K562 (cell line): ENCODE results near the gene GIMAP7. TPM values are rescaled to one million over a fixed set of nuclear protein-coding genes. Genes with fewer than 3 reads are reported as not detected.

ENCODE experiments used
- ELK1 ChIP-seq: sonication (generic); formaldehyde crosslinking; IDR thresholded peaks from 2 replicates; pipeline ENCODE4 v1.8.1; 2022; ENCODE audit warnings: missing genetic modification reagents
- EP300 ChIP-seq: IDR thresholded peaks from 2 replicates; pipeline ENCODE4 v1.6.1; 2012; ENCODE audit warnings: low read length, improper control_type of control experiment
- FOS ChIP-seq: IDR thresholded peaks from 3 replicates; pipeline ENCODE4 v1.6.1; 2011; ENCODE audit not compliant: insufficient read length; ENCODE audit errors: extremely low read depth
- GTF2F1 ChIP-seq: IDR thresholded peaks from 2 replicates; pipeline ENCODE4 v1.6.1; 2011; ENCODE audit warnings: low read depth, low read length, improper control_type of control experiment
- JUND ChIP-seq, 2 experiments: IDR thresholded peaks; 2 replicates in 1 of 2; 3 replicates in 1 of 2; pipeline ENCODE4 v1.6.1; 2011; ENCODE audit warnings: borderline replicate concordance in 2 of 2, low read depth in 2 of 2, low read length in 2 of 2, improper control_type of control experiment in 1 of 2, missing biosample characterization in 1 of 2, missing genetic modification characterization in 1 of 2, missing genetic modification reagents in 1 of 2
- RBM22 ChIP-seq: fragments of 200-400 bp; formaldehyde crosslinking; IDR thresholded peaks from 2 replicates; pipeline ENCODE4 v1.6.1; 2018; ENCODE audit warnings: low read length, low read depth; ENCODE audit not compliant: poor library complexity, severe bottlenecking
- RHOXF2B ChIP-seq: fragments of 250-450 bp; sonication (Bioruptor Pico); conservative IDR thresholded peaks from 2 replicates; pipeline ENCODE4 v1.5.1; 2021
- SIN3A ChIP-seq, 2 experiments: fragments of 150-350 bp in 1 of 2; IDR thresholded peaks; 2 replicates each; pipeline ENCODE4 v1.6.1; 2011 to 2016; ENCODE audit warnings: borderline replicate concordance in 2 of 2, low read depth in 2 of 2, low read length in 2 of 2, mild to moderate bottlenecking in 2 of 2, moderate library complexity in 2 of 2; ENCODE audit not compliant: control insufficient read depth in 1 of 2
- THRAP3 ChIP-seq: fragments of 450-650 bp; IDR thresholded peaks from 2 replicates; pipeline ENCODE4 v1.6.1; 2016; ENCODE audit warnings: mild to moderate bottlenecking, inconsistent platforms, borderline replicate concordance
- TRIM24 ChIP-seq, 2 experiments: fragments of 450-650 bp; IDR thresholded peaks; 2 replicates each; pipeline ENCODE4 v1.6.1; 2016
- USF1 ChIP-seq: sonication (generic); formaldehyde crosslinking; IDR thresholded peaks from 2 replicates; pipeline ENCODE4 v1.9.0; 2022; ENCODE audit warnings: mild to moderate bottlenecking, missing genetic modification reagents
- polyA plus RNA-seq, 8 experiments: library from polyadenylated mRNA; depleted of rRNA in 4 of 8; stranded (reverse) in 5 of 8; unstranded in 3 of 8; fragments of >200 nt; fragmentation: Nextera tagmentation in 2 of 8; fragmentation: Illumina TruSeq in 1 of 8; extraction: Ambion mirVana in 2 of 8; extraction: Trizol in 1 of 8; gene quantifications; 2 replicates each; pipeline versions ENCODE4 v1.2.1 to v1.2.3, GENCODE V29; 2011 to 2014; ENCODE audit warnings: inconsistent platforms in 1 of 8, missing spikeins in 1 of 8
- total RNA-seq, 7 experiments: library from RNA; depleted of rRNA in 6 of 7; stranded (reverse); fragments of >200 nt in 6 of 7; fragmentation: Illumina TruSeq in 2 of 7; extraction: Trizol in 2 of 7; gene quantifications; 2 replicates each; pipeline versions ENCODE4 v1.2.1 to v1.2.3, GENCODE V29; 2011 to 2021; ENCODE audit warnings: low replicate concordance in 1 of 7
- TF ChIP-seq, protein P1 (sequence below), 2 experiments: fragments of 450-650 bp; formaldehyde crosslinking in 1 of 2; IDR thresholded peaks; 2 replicates each; pipeline versions ENCODE4 v1.4.0 to v1.6.1; 2014 to 2020; ENCODE audit warnings: mild to moderate bottlenecking in 2 of 2, borderline replicate concordance in 1 of 2, low read depth in 1 of 2
- TF ChIP-seq, protein P2 (sequence below): IDR thresholded peaks from 2 replicates; pipeline ENCODE4 v1.6.1; 2012; ENCODE audit warnings: low read depth, low read length, improper control_type of control experiment, borderline replicate concordance
- TF ChIP-seq, protein P3 (sequence below): sonication (generic); formaldehyde crosslinking; IDR thresholded peaks from 2 replicates; pipeline ENCODE4 v1.8.0; 2023; ENCODE audit warnings: mild to moderate bottlenecking, missing genetic modification reagents

GIMAP7 gene
- total and polyA plus RNA-seq, 9 of the 15 experiments (the other 6 are each of a cell fraction or from before 2014, with no cell fraction given): 0.42 TPM; not detected in 8

- TF ChIP-seq, protein P1, sequence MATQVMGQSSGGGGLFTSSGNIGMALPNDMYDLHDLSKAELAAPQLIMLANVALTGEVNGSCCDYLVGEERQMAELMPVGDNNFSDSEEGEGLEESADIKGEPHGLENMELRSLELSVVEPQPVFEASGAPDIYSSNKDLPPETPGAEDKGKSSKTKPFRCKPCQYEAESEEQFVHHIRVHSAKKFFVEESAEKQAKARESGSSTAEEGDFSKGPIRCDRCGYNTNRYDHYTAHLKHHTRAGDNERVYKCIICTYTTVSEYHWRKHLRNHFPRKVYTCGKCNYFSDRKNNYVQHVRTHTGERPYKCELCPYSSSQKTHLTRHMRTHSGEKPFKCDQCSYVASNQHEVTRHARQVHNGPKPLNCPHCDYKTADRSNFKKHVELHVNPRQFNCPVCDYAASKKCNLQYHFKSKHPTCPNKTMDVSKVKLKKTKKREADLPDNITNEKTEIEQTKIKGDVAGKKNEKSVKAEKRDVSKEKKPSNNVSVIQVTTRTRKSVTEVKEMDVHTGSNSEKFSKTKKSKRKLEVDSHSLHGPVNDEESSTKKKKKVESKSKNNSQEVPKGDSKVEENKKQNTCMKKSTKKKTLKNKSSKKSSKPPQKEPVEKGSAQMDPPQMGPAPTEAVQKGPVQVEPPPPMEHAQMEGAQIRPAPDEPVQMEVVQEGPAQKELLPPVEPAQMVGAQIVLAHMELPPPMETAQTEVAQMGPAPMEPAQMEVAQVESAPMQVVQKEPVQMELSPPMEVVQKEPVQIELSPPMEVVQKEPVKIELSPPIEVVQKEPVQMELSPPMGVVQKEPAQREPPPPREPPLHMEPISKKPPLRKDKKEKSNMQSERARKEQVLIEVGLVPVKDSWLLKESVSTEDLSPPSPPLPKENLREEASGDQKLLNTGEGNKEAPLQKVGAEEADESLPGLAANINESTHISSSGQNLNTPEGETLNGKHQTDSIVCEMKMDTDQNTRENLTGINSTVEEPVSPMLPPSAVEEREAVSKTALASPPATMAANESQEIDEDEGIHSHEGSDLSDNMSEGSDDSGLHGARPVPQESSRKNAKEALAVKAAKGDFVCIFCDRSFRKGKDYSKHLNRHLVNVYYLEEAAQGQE (IDR thresholded peaks at IDR 0.05; ENCODE audit: borderline replicate concordance): no peak
- TF ChIP-seq, protein P1 (CRISPR knock-in tag; IDR thresholded peaks at IDR 0.05; ENCODE audit: low read depth): no peak
- TF ChIP-seq, protein P2, sequence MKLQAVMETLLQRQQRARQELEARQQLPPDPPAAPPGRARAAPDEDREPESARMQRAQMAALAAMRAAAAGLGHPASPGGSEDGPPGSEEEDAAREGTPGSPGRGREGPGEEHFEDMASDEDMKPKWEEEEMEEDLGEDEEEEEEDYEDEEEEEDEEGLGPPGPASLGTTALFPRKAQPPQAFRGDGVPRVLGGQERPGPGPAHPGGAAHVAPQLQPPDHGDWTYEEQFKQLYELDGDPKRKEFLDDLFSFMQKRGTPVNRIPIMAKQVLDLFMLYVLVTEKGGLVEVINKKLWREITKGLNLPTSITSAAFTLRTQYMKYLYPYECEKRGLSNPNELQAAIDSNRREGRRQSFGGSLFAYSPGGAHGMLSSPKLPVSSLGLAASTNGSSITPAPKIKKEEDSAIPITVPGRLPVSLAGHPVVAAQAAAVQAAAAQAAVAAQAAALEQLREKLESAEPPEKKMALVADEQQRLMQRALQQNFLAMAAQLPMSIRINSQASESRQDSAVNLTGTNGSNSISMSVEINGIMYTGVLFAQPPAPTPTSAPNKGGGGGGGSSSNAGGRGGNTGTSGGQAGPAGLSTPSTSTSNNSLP: no peak
- TF ChIP-seq SIN3A (IDR thresholded peaks at IDR 0.05; ENCODE audit: borderline replicate concordance in 2 of 2, control insufficient read depth in 1 of 2, low read depth in 2 of 2, low read length in 2 of 2): no peak
- TF ChIP-seq RHOXF2B (CRISPR knock-in tag): no peak
- no peak for TF ChIP-seq GTF2F1
- TF ChIP-seq RBM22: no peak
- TF ChIP-seq USF1 (CRISPR knock-in tag): no peak
- no peak for TF ChIP-seq TRIM24 (IDR thresholded peaks at IDR 0.05)
- no peak for TF ChIP-seq ELK1
- no peak for TF ChIP-seq EP300
- TF ChIP-seq JUND (IDR thresholded peaks at IDR 0.05; ENCODE audit: borderline replicate concordance, low read depth, low read length): no peak
- no peak for TF ChIP-seq JUND (tag; IDR thresholded peaks at IDR 0.05; ENCODE audit: borderline replicate concordance, low read depth, low read length)
- TF ChIP-seq, protein P3, sequence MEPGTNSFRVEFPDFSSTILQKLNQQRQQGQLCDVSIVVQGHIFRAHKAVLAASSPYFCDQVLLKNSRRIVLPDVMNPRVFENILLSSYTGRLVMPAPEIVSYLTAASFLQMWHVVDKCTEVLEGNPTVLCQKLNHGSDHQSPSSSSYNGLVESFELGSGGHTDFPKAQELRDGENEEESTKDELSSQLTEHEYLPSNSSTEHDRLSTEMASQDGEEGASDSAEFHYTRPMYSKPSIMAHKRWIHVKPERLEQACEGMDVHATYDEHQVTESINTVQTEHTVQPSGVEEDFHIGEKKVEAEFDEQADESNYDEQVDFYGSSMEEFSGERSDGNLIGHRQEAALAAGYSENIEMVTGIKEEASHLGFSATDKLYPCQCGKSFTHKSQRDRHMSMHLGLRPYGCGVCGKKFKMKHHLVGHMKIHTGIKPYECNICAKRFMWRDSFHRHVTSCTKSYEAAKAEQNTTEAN: no peak
- TF ChIP-seq THRAP3: no peak
- no peak for TF ChIP-seq FOS
Measured at GRCh38 chr7:150503155-150503554, 11.5 kb upstream of the GIMAP7 start (continued).
